ENCODE results near the gene ZNF219. TPM values are rescaled to one million over a fixed set of nuclear protein-coding genes. Genes with fewer than 3 reads are reported as not detected.

ZNF219 gene
- total RNA-seq, 1 experiment from 2014 or later = 149 TPM

DNA sequence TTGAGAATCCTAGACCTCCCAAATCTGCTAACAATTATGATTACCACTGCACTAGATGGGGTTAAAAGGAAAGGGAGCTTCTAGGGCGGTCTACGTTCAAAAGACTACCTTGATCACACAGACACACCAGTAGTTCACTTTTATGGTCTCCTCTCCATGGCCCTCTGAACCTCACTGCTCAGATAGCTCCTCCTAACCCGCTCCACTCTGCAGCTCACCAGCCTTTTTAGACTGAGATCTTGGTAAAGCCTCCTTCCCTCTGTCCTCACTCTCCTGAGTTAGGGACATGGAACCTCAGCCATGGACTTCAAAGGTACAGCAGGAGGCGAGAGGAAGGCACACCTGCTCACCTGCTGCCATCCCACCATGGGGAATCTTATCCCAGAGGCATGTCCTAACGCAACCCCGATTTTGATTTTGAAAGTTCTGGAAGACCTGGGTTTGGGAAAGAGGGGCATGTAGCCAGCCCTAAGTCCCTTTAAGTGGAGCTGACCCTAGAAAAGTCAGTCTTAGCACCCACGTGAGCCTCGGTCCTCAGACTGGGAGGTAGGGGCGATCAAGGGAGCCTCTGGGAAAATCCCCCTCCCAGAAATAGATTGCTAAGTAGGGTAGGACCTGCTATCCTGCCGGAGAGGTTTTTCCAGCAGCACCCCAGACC lies 1.3 kb downstream of the ZNF219 start:
- Mint-ChIP-seq H3K27ac (peak overlapping the region; percentile 90), H3K36me3 (peaks cover 14% of the 10 kb centered on the region), H3K4me3 (peak overlapping the region; percentile 90), H3K4me1 (peaks cover 75% of the 10 kb centered on the region), H3K9me3 (no peaks in the 10 kb centered on the region), H3K27me3 (ENCODE audit: low read depth) (no peaks in the 10 kb centered on the region)
- ChIA-PET POLR2A (interaction anchor here (1.0 to 7.0 kb wide), 3 partner anchors 14 to 29 kb away, joined by 3 to 74 read pairs (median 8); partner anchors contain the start of gene ARHGEF40), CTCF (interaction anchor here (0.7 to 7.5 kb wide), 8 partner anchors 7 to 126 kb away, joined by 3 to 321 read pairs (median 10); partner anchors contain the start of genes ARHGEF40 and TMEM253)
- TF ChIP-seq JUN (CRISPR knock-in tag; IDR thresholded peaks at IDR 0.05) = no peak
- TF ChIP-seq, protein P1, sequence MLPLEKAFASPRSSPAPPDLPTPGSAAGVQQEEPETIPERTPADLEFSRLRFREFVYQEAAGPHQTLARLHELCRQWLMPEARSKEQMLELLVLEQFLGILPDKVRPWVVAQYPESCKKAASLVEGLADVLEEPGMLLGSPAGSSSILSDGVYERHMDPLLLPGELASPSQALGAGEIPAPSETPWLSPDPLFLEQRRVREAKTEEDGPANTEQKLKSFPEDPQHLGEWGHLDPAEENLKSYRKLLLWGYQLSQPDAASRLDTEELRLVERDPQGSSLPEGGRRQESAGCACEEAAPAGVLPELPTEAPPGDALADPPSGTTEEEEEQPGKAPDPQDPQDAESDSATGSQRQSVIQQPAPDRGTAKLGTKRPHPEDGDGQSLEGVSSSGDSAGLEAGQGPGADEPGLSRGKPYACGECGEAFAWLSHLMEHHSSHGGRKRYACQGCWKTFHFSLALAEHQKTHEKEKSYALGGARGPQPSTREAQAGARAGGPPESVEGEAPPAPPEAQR (CRISPR knock-in tag; IDR thresholded peaks at IDR 0.05) = no peak
- peak; percentile 10; the same call in 1 of the 2 replicates for TF ChIP-seq GABPB1 (CRISPR knock-in tag; IDR thresholded peaks at IDR 0.05)
- TF ChIP-seq, protein P2, sequence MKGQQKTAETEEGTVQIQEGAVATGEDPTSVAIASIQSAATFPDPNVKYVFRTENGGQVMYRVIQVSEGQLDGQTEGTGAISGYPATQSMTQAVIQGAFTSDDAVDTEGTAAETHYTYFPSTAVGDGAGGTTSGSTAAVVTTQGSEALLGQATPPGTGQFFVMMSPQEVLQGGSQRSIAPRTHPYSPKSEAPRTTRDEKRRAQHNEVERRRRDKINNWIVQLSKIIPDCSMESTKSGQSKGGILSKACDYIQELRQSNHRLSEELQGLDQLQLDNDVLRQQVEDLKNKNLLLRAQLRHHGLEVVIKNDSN (CRISPR knock-in tag; IDR thresholded peaks at IDR 0.05) = peak; percentile 18; the same call in 1 of the 2 replicates
- TF ChIP-seq, protein P3, sequence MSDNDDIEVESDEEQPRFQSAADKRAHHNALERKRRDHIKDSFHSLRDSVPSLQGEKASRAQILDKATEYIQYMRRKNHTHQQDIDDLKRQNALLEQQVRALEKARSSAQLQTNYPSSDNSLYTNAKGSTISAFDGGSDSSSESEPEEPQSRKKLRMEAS (CRISPR knock-in tag; IDR thresholded peaks at IDR 0.05) = no peak
- ATAC-seq (no peak), DNase-seq (ENCODE audit: low spot score) (no peak)

DNA sequence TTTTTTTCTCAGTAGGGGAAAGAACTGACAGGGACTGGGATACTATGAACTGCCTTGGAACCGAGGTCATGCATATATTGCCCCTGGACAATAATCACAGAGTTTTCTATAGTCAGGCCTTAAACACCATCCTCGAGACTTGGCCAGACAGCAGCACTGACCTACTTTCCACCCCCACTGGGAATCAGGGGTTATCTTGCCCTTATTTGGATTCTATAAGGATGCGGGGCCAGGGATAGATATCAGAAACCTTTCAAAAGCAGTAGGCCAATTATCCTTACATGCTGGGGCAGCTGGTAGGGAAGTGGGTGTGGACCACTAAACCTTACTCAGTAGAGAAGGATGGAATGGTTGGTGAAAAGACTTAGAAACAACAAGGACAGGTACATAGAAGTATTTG lies 2.0 kb downstream of the ZNF219 start:
- DNase-seq (ENCODE audit: low spot score) (no peak), ATAC-seq (no peak)
- Mint-ChIP-seq H3K27ac (no peak overlapping the region), H3K4me3 (peak overlapping the region; percentile 90), H3K36me3 (peaks cover 17% of the 10 kb centered on the region), H3K4me1 (peaks cover 71% of the 10 kb centered on the region), H3K9me3 (no peaks in the 10 kb centered on the region), H3K27me3 (ENCODE audit: low read depth) (no peaks in the 10 kb centered on the region)
- CTCF ChIA-PET = interaction anchor here (2.4 to 7.5 kb wide), 4 partner anchors 9 to 82 kb away, joined by 13 to 321 read pairs (median 98); partner anchors contain the start of genes ARHGEF40 and TMEM253
- TF ChIP-seq GRHL2 (CRISPR knock-in tag; IDR thresholded peaks at IDR 0.05; ENCODE audit: insufficient replicate concordance, severe bottlenecking) = no peak
- no peak for TF ChIP-seq ZNF416 (CRISPR knock-in tag; IDR thresholded peaks at IDR 0.05)
- no peak for TF ChIP-seq TEAD4 (CRISPR knock-in tag; IDR thresholded peaks at IDR 0.05)
- POLR2A ChIA-PET = interaction anchor here (1.6 to 7.0 kb wide), 3 partner anchors 8 to 28 kb away, joined by 8 to 74 read pairs (median 40); partner anchors contain the start of gene ARHGEF40

DNA sequence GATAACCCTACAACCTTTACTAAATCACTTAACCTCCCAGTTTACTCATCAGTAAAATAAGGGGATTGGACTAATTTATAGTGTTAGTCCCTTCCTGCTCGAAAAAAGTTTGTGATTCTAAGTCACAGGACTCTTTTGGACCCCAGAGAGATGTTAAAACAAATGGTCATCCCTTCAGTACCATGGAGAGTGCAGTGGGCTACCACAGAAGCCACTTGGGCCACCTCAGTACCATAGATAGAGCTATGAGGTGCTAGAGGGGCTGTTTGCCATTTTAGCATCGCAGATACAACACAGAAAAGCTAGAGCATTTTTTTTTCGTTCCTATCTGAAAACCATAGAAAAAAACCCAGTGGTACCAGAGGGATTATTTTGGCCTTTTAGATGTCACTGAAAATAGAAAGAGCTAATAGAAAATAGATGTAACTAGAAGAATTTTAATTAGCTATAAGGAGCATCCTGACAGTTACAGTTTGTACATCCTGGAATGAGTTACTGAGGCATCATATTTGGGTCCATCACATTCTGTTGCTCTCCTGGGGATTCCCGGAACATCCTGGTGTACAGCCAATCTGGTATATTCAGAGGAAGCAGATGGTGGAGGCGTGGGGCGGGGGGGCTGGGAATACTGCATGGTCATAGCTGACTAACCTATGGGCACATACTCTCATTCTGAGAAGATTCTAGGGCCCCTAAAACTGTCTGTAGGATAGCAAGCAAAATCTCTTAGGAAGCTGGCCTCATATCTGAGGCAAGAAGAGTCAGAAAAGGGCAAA lies 2.8 kb downstream of the ZNF219 start:
- H3K4me1 Mint-ChIP-seq = peaks cover 68% of the 10 kb centered on the region
- H3K4me3 Mint-ChIP-seq = peak overlapping the region; percentile 90
- no peaks in the 10 kb centered on the region for H3K9me3 Mint-ChIP-seq
- POLR2A ChIA-PET = interaction anchor here (0.6 to 7.0 kb wide), 4 partner anchors 8 to 81 kb away, joined by 7 to 74 read pairs (median 24); partner anchors contain the start of gene ARHGEF40
- ATAC-seq (no peak), DNase-seq (ENCODE audit: low spot score) (no peak)
- peak overlapping the region; percentile 47; the same call in 1 of the 2 replicates for H3K27ac Mint-ChIP-seq
- peaks cover 22% of the 10 kb centered on the region for H3K36me3 Mint-ChIP-seq
- CTCF ChIA-PET = interaction anchor here (0.6 to 7.5 kb wide), 6 partner anchors 10 to 80 kb away, joined by 3 to 321 read pairs (median 91); partner anchors contain the start of genes ARHGEF40 and TMEM253
- no peaks in the 10 kb centered on the region for H3K27me3 Mint-ChIP-seq (ENCODE audit: low read depth)
- TF ChIP-seq NFYB (CRISPR knock-in tag; conservative IDR thresholded peaks at IDR 0.05; ENCODE audit: low read depth) (no peak), NFATC4 (CRISPR knock-in tag; IDR thresholded peaks at IDR 0.05) (no peak), GABPB1 (CRISPR knock-in tag; IDR thresholded peaks at IDR 0.05) (no peak), TEAD4 (CRISPR knock-in tag; IDR thresholded peaks at IDR 0.05) (0 out of 2 replicates have a peak, but pooled peaks have one; percentile 43), ZNF396 (CRISPR knock-in tag; IDR thresholded peaks at IDR 0.05; ENCODE audit: borderline replicate concordance) (no peak), FOXJ3 (CRISPR knock-in tag; IDR thresholded peaks at IDR 0.05; ENCODE audit: borderline replicate concordance) (no peak), TEAD1 (CRISPR knock-in tag; IDR thresholded peaks at IDR 0.05) (no peak)
- TF ChIP-seq, protein P4, sequence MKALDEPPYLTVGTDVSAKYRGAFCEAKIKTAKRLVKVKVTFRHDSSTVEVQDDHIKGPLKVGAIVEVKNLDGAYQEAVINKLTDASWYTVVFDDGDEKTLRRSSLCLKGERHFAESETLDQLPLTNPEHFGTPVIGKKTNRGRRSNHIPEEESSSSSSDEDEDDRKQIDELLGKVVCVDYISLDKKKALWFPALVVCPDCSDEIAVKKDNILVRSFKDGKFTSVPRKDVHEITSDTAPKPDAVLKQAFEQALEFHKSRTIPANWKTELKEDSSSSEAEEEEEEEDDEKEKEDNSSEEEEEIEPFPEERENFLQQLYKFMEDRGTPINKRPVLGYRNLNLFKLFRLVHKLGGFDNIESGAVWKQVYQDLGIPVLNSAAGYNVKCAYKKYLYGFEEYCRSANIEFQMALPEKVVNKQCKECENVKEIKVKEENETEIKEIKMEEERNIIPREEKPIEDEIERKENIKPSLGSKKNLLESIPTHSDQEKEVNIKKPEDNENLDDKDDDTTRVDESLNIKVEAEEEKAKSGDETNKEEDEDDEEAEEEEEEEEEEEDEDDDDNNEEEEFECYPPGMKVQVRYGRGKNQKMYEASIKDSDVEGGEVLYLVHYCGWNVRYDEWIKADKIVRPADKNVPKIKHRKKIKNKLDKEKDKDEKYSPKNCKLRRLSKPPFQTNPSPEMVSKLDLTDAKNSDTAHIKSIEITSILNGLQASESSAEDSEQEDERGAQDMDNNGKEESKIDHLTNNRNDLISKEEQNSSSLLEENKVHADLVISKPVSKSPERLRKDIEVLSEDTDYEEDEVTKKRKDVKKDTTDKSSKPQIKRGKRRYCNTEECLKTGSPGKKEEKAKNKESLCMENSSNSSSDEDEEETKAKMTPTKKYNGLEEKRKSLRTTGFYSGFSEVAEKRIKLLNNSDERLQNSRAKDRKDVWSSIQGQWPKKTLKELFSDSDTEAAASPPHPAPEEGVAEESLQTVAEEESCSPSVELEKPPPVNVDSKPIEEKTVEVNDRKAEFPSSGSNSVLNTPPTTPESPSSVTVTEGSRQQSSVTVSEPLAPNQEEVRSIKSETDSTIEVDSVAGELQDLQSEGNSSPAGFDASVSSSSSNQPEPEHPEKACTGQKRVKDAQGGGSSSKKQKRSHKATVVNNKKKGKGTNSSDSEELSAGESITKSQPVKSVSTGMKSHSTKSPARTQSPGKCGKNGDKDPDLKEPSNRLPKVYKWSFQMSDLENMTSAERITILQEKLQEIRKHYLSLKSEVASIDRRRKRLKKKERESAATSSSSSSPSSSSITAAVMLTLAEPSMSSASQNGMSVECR (CRISPR knock-in tag; IDR thresholded peaks at IDR 0.05; ENCODE audit: borderline replicate concordance) = 0 out of 2 replicates have a peak, but pooled peaks have one; percentile 57
- TF ChIP-seq, protein P5, sequence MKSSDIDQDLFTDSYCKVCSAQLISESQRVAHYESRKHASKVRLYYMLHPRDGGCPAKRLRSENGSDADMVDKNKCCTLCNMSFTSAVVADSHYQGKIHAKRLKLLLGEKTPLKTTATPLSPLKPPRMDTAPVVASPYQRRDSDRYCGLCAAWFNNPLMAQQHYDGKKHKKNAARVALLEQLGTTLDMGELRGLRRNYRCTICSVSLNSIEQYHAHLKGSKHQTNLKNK (CRISPR knock-in tag; IDR thresholded peaks at IDR 0.05) = no peak
- TF ChIP-seq, protein P6, sequence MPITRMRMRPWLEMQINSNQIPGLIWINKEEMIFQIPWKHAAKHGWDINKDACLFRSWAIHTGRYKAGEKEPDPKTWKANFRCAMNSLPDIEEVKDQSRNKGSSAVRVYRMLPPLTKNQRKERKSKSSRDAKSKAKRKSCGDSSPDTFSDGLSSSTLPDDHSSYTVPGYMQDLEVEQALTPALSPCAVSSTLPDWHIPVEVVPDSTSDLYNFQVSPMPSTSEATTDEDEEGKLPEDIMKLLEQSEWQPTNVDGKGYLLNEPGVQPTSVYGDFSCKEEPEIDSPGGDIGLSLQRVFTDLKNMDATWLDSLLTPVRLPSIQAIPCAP (CRISPR knock-in tag; IDR thresholded peaks at IDR 0.05) = no peak
- TF ChIP-seq, protein P7, sequence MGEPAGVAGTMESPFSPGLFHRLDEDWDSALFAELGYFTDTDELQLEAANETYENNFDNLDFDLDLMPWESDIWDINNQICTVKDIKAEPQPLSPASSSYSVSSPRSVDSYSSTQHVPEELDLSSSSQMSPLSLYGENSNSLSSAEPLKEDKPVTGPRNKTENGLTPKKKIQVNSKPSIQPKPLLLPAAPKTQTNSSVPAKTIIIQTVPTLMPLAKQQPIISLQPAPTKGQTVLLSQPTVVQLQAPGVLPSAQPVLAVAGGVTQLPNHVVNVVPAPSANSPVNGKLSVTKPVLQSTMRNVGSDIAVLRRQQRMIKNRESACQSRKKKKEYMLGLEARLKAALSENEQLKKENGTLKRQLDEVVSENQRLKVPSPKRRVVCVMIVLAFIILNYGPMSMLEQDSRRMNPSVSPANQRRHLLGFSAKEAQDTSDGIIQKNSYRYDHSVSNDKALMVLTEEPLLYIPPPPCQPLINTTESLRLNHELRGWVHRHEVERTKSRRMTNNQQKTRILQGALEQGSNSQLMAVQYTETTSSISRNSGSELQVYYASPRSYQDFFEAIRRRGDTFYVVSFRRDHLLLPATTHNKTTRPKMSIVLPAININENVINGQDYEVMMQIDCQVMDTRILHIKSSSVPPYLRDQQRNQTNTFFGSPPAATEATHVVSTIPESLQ (CRISPR knock-in tag; IDR thresholded peaks at IDR 0.05) = no peak

Measured in WTC11 (cell line).